Neuronal stem cell (in vitro differentiated cells): ENCODE results near the gene PLD2.

Experiments used
- DNase-seq: peaks from one replicate; pipeline ENCODE4 v3.0.0-alpha.2; 2013; ENCODE audit warnings: low spot score
- H2AFZ ChIP-seq: one replicate; pipeline ENCODE4 v1.6.1; 2013; ENCODE audit warnings: mild to moderate bottlenecking, low read length, inconsistent platforms
- H2AK5ac ChIP-seq: 2 replicates; pipeline ENCODE4 v1.6.1; 2013; ENCODE audit warnings: low read depth, mild to moderate bottlenecking, inconsistent platforms, low read length, moderate library complexity, mixed read lengths
- H2BK120ac ChIP-seq: 2 replicates; pipeline ENCODE4 v1.6.1; 2013; ENCODE audit warnings: low read depth, mild to moderate bottlenecking, inconsistent platforms, low read length, moderate library complexity, mixed read lengths
- H2BK12ac ChIP-seq: one replicate; pipeline ENCODE4 v1.6.1; 2013; ENCODE audit warnings: low read length, inconsistent platforms
- H2BK15ac ChIP-seq: 2 replicates; pipeline ENCODE4 v1.6.1; 2013; ENCODE audit warnings: mild to moderate bottlenecking, low read length, inconsistent platforms, mixed read lengths
- H2BK5ac ChIP-seq: one replicate; pipeline ENCODE4 v1.6.1; 2013; ENCODE audit warnings: inconsistent platforms, mild to moderate bottlenecking, low read length, moderate library complexity
- H3K14ac ChIP-seq: one replicate; pipeline ENCODE4 v1.6.1; 2013; ENCODE audit warnings: low read length, inconsistent platforms
- H3K18ac ChIP-seq: 2 replicates; pipeline ENCODE4 v1.6.1; 2013; ENCODE audit warnings: low read length, inconsistent platforms
- H3K23ac ChIP-seq: 2 replicates; pipeline ENCODE4 v1.6.1; 2013; ENCODE audit warnings: low read depth, mild to moderate bottlenecking, mixed read lengths, low read length, inconsistent platforms; ENCODE audit not compliant: poor library complexity
- H3K27ac ChIP-seq: replicated peaks from 3 replicates; pipeline ENCODE4 v1.5.1; 2013; ENCODE audit warnings: low read length, inconsistent platforms
- H3K27me3 ChIP-seq, 3 experiments: 2 replicates each; pipeline ENCODE4 v1.6.1; 2013; ENCODE audit warnings: low read length in 3 of 3, mild to moderate bottlenecking in 2 of 3, inconsistent platforms in 1 of 3, low read depth in 1 of 3, mixed read lengths in 1 of 3, moderate library complexity in 1 of 3; ENCODE audit not compliant: control insufficient read depth in 3 of 3, insufficient read depth in 3 of 3
- H3K36me3 ChIP-seq, 2 donors: replicated peaks in 1 of 2; 2 replicates each; pipeline ENCODE4 v1.6.1; 2013; ENCODE audit warnings: low read length in 2 of 2; ENCODE audit not compliant: control insufficient read depth in 2 of 2, insufficient read depth in 2 of 2
- H3K4ac ChIP-seq: 2 replicates; pipeline ENCODE4 v1.6.1; 2013; ENCODE audit warnings: inconsistent platforms, mild to moderate bottlenecking, low read length, moderate library complexity
- H3K4me1 ChIP-seq, 2 donors: 1 replicate in 1 of 2; 2 replicates in 1 of 2; pipeline ENCODE4 v1.6.1; 2013; ENCODE audit warnings: low read length in 2 of 2, low read depth in 1 of 2; ENCODE audit not compliant: control insufficient read depth in 2 of 2, insufficient read depth in 1 of 2
- H3K4me2 ChIP-seq: one replicate; pipeline ENCODE4 v1.6.1; 2013; ENCODE audit warnings: mild to moderate bottlenecking, low read length, inconsistent platforms; ENCODE audit not compliant: insufficient read depth, poor library complexity, severe bottlenecking
- H3K4me3 ChIP-seq, 2 donors: 2 replicates each; pipeline ENCODE4 v1.5.1; 2013; ENCODE audit warnings: low read length in 2 of 2, mild to moderate bottlenecking in 2 of 2, inconsistent platforms in 1 of 2, moderate library complexity in 1 of 2
- H3K79me1 ChIP-seq: one replicate; pipeline ENCODE4 v1.6.1; 2013; ENCODE audit warnings: low read depth, mild to moderate bottlenecking, inconsistent platforms, low read length, moderate library complexity
- H3K9ac ChIP-seq: one replicate; pipeline ENCODE4 v1.6.1; 2013; ENCODE audit warnings: mild to moderate bottlenecking, low read depth, low read length, inconsistent platforms; ENCODE audit not compliant: poor library complexity
- H3K9me3 ChIP-seq, 2 donors: replicated peaks in 1 of 2; 2 replicates each; pipeline versions ENCODE3 to v1.6.1; 2013; ENCODE audit warnings: low read length in 2 of 2, mild to moderate bottlenecking in 2 of 2, inconsistent platforms in 1 of 2, low read depth in 1 of 2, mixed read lengths in 1 of 2, moderate library complexity in 1 of 2; ENCODE audit not compliant: control insufficient read depth in 2 of 2, insufficient read depth in 1 of 2
- H4K8ac ChIP-seq: one replicate; pipeline ENCODE4 v1.6.1; 2013; ENCODE audit warnings: low read depth, mild to moderate bottlenecking, inconsistent platforms, low read length, moderate library complexity
- H4K91ac ChIP-seq: one replicate; pipeline ENCODE4 v1.6.1; 2013; ENCODE audit warnings: low read length, low read depth, mild to moderate bottlenecking, inconsistent platforms; ENCODE audit not compliant: poor library complexity
- WGBS, 2 donors: extraction: QIAGEN DNeasy Blood & Tissue Kit; methylation state at CpG; one replicate each; pipeline ENCODE4 v1.1.7; 2013; ENCODE audit warnings: missing lambda C conversion rate in 2 of 2, mixed read lengths in 1 of 2; ENCODE audit not compliant: insufficient read length in 2 of 2, insufficient replicate concordance in 1 of 2; ENCODE audit errors: extremely low coverage in 2 of 2; 5-methylcytosine and 5-hydroxymethylcytosine counted together

PLD2 gene

DNA sequence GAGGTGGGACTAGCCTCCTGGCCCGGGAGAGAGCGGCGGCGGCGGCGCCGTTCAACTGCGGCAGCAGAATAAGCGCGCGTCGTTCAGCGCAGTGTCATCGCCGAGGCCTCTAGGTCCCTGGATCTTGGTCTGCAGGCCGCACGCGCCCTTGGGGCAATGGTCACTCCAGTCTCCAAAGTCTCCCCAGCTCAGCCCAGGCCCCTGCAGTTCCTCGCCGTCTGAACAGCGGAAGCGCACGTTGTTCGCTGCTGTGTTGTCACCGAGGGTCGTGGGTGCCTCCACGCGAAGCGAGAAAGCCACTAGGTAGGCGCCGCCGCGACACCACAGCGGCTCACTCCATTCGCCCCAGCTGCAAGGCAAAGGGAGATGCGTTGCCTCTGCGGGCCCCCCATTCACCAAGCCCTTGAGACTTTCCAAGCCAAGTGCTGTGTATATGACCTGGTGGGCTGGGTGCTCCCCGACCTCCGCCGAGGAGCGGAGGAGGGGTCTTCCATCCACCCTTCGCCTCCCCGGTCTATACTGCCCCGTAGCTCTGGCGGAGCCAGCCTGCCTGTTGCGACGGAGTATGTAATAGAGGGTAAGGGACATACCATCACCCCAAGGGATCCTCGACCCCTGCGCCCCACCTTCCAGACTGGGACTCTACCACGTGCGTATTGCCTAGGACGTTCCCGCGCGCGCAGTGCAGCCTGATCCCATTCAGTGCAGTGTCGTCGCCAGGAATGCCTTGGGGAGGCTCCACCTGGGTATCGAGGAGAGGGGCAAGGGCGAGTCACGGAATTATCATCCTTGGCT lies 21.4 kb upstream of the PLD2 start:
- Histone ChIP-seq H3K18ac (peak overlapping the region; percentile 38), H3K4me3 (no peak overlapping the region), H3K23ac (peak overlapping the region; percentile 80), H3K36me3 (no peaks in the 10 kb centered on the region), H3K79me1 (peaks cover 2% of the 10 kb centered on the region), H3K27ac (no peak overlapping the region), H4K91ac (no peak overlapping the region), H3K9me3 (no peaks in the 10 kb centered on the region), H3K4ac (peak overlapping the region; percentile 37), H3K4me1 (peaks cover 2 to 9% of the 10 kb centered on the region in 2 donors), H3K27me3 (peaks cover 0 to 11% (median 4%) of the 10 kb centered on the region in 3 experiments), H3K9ac (no peak overlapping the region), H2BK12ac (peak overlapping the region; percentile 58), H2AFZ (no peak overlapping the region), H4K8ac (no peak overlapping the region), H2AK5ac (peak overlapping the region; percentile 56), H2BK15ac (no peak overlapping the region), H2BK5ac (peak overlapping the region; percentile 13), H2BK120ac (no peak overlapping the region), H3K14ac (peak overlapping the region; percentile 38), H3K4me2 (no peak overlapping the region)
- WGBS, 2 donors: no CpG with 5 or more reads among the region's 61 CpGs
- no peak for DNase-seq

DNA sequence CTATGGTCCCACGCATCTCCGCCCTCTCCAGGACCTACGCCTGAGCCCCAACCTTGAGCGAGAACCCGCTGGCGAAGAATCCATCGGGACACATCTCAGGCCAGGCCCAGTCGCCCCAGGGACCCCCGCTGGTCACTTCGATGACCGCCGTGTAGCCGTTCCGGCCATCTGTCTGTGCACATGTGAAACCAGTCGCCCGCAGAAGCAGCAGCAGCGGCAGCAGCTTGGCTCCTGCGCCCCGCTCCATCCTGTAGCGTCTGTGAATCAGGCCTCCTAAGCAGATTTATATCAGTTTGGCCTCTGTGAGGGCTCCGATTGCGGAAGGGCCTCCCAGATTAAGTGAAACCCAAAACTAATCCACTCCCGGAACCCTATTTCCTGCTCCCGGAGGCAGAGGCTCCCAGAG lies 20.8 kb upstream of the PLD2 start, which contains the start of gene VMO1:
Gene VMO1, minus strand, starts transcription at position 259 of the 406 bp plus-strand sequence. Its CDS starts 12 bp downstream, at position 247.
- Histone ChIP-seq H3K27ac (no peak within 1 kb of the TSS), H2BK12ac (peak within 1 kb of the TSS; percentile 58), H3K4me2 (no peak within 1 kb of the TSS), H2BK5ac (peak within 1 kb of the TSS; percentile 13), H3K9me3 (no peaks in the 10 kb centered on the region), H3K18ac (peak within 1 kb of the TSS; percentile 48), H3K27me3 (peaks cover 0 to 14% (median 4%) of the 10 kb centered on the region in 3 experiments), H3K4me3 (no peak within 1 kb of the TSS), H2AK5ac (peak within 1 kb of the TSS; percentile 56), H2BK120ac (no peak within 1 kb of the TSS), H3K4ac (peak within 1 kb of the TSS; percentile 37), H2AFZ (no peak within 1 kb of the TSS), H3K14ac (peak within 1 kb of the TSS; percentile 38), H3K9ac (no peak within 1 kb of the TSS), H3K23ac (peak within 1 kb of the TSS; percentile 80), H3K4me1 (peaks cover 4 to 12% of the 10 kb centered on the region in 2 donors), H2BK15ac (no peak within 1 kb of the TSS), H4K8ac (no peak within 1 kb of the TSS), H3K79me1 (peaks cover 2% of the 10 kb centered on the region), H4K91ac (no peak within 1 kb of the TSS), H3K36me3 (no peaks in the 10 kb centered on the region)
- no peak for DNase-seq
- no CpG with 5 or more reads among the region's 24 CpGs for WGBS, 2 donors

DNA sequence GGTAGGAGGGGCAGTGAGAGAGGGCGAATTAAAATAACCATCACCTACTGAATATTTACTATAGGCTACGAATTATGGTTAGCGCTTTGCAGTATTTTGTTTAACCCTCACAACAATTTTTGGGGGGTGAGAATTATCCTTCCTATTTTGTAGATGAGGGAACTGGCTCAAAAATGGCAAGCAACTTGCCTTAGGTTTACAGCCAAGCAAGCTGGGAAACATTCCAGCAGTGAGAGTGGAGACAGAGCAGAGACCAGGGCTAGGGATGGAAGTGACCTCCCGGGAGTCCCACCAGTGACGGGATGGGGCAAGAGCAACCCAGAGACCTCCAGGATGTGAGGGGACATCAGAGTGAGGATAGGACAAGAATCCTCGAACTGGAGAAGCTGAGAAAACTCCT lies 20.4 kb upstream of the PLD2 start:
- Histone ChIP-seq H3K4ac (no peak overlapping the region), H3K9me3 (no peaks in the 10 kb centered on the region), H4K8ac (no peak overlapping the region), H2BK120ac (no peak overlapping the region), H3K27me3 (peaks cover 0 to 14% (median 4%) of the 10 kb centered on the region in 3 experiments), H2BK15ac (no peak overlapping the region), H3K36me3 (no peaks in the 10 kb centered on the region), H2AK5ac (no peak overlapping the region), H3K4me1 (peaks cover 4 to 12% of the 10 kb centered on the region in 2 donors), H3K18ac (no peak overlapping the region), H3K27ac (no peak overlapping the region), H3K4me2 (no peak overlapping the region), H3K9ac (no peak overlapping the region), H2BK12ac (no peak overlapping the region), H2BK5ac (no peak overlapping the region), H4K91ac (no peak overlapping the region), H3K79me1 (peaks cover 2% of the 10 kb centered on the region), H3K4me3 (no peak overlapping the region), H2AFZ (no peak overlapping the region), H3K14ac (no peak overlapping the region), H3K23ac (no peak overlapping the region)
- no peak for DNase-seq
- WGBS, 2 donors: no CpG with 5 or more reads among the region's 6 CpGs

DNA sequence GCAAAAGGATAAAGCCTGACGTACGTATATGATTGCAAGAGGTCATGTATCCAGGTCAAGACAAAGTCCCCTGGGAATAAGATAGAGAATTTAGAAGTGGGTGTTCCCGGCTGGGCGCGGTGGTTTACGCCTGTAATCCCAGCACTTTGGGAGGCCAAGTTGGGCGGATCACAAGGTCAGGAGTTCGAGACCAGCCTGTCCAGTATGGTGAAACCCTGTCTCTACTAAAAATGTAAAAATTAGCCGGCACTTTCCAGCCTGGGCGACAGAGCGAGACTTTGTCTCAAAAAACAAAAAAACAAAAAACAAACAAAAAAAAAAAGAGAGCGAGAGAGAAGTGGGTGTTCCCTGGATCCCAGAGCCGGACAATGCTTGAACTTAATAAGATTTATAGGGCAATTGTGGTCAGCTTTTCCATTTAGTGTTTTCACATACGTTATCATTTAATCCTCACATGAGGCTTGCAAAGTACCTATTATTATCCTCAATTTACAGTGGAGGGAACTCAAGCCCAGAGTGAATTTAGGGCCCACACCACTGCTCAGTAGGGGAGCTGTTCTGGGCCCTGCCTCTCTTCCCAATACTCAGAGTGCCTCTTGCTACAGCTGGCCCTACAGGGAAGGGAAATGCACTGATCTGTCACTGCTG lies 18.7 kb upstream of the PLD2 start:
- Histone ChIP-seq H3K9me3 (no peaks in the 10 kb centered on the region), H3K79me1 (peaks cover 2% of the 10 kb centered on the region), H3K18ac (peak overlapping the region; percentile 2), H4K91ac (no peak overlapping the region), H2BK120ac (no peak overlapping the region), H3K4me2 (peak overlapping the region; percentile 98), H2BK15ac (no peak overlapping the region), H3K9ac (no peak overlapping the region), H2AK5ac (no peak overlapping the region), H2BK5ac (no peak overlapping the region), H4K8ac (no peak overlapping the region), H3K4ac (no peak overlapping the region), H3K36me3 (no peaks in the 10 kb centered on the region), H3K23ac (peak overlapping the region; percentile 53), H3K27ac (no peak overlapping the region), H3K4me1 (peaks cover 4 to 12% of the 10 kb centered on the region in 2 donors), H3K27me3 (peaks cover 0 to 14% (median 4%) of the 10 kb centered on the region in 3 experiments), H2BK12ac (no peak overlapping the region), H2AFZ (no peak overlapping the region), H3K4me3 (peak overlapping the region in 1 of 2 donors; percentile 90), H3K14ac (no peak overlapping the region)
- WGBS, 2 donors: no CpG with 5 or more reads among the region's 14 CpGs
- no peak for DNase-seq
